SIG-M5 (cell line): ENCODE measurements around the gene AP2B1.

Experiments
- DNase-seq: peaks from one replicate; lab custom pipeline; 2025; lab: John Stamatoyannopoulos, UW

Gene AP2B1

GRCh38 chr17:35773679-35774425 is 186.7 kb downstream of the AP2B1 start:
- DNase-seq, result no peak

GRCh38 chr17:35774499-35774898 is 187.4 kb downstream of the AP2B1 start:
- no peak for DNase-seq

- DNase-seq, result no peak
Measured at GRCh38 chr17:35775039-35775438, 187.9 kb downstream of the AP2B1 start.

GRCh38 chr17:35775583-35775982 is 188.5 kb downstream of the AP2B1 start:
- no peak for DNase-seq
